ENCODE data around the gene HOXB5.

DNA sequence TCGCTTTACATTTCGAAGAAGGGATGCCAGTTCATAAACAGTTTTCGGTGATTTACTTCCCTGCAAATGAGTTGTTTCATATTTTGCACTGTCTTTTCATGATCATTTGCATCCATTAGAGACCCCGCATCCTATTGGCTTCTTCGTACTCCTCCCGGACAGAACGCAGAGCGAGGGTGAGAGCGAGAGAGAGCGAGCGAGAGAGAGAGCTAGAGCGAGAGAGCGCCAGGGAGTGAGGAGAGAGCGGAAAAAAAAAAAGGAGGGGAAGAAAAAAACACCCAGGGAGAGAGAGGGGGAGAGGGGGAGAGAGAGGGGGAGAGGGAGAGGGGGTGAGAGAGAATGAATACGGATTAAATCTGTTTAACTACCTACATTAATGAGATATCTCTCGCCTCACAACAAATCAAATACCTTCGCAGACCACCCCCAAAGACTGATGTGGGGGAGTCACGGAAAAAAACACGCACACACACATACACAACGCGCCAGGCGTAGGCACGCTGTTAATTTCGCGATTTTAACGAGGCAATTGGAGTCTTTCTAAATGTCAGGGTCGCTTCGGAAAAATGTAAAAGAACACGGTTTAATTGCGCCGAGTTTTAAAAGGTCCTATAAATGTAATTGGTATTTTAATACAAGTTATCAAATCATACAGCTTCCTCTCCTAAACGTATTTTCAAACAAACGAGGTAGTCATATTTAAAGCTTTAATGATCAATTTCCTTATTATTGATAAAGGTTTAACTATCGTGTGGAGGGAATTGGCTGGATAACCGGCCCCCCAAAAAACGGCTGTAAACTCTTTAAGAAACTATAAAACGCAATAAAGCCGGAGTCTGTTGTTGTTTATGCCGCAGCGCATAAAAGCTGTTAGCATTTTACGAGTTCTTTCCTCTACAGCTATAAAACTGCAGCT lies 21.7 kb upstream of the HOXB5 start, which contains the start of gene HOXB8:
- TF ChIP-seq, protein P1, sequence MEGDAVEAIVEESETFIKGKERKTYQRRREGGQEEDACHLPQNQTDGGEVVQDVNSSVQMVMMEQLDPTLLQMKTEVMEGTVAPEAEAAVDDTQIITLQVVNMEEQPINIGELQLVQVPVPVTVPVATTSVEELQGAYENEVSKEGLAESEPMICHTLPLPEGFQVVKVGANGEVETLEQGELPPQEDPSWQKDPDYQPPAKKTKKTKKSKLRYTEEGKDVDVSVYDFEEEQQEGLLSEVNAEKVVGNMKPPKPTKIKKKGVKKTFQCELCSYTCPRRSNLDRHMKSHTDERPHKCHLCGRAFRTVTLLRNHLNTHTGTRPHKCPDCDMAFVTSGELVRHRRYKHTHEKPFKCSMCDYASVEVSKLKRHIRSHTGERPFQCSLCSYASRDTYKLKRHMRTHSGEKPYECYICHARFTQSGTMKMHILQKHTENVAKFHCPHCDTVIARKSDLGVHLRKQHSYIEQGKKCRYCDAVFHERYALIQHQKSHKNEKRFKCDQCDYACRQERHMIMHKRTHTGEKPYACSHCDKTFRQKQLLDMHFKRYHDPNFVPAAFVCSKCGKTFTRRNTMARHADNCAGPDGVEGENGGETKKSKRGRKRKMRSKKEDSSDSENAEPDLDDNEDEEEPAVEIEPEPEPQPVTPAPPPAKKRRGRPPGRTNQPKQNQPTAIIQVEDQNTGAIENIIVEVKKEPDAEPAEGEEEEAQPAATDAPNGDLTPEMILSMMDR (IDR thresholded peaks at IDR 0.05) = no peak
- no peak for TF ChIP-seq POLR2A (IDR thresholded peaks at IDR 0.05)

All from ovary (tissue), 3 donors.